SK-N-MC (cell line): ENCODE data around the gene ARID5B.

Experiments used
- DNase-seq: peaks from one replicate; pipeline ENCODE4 v3.0.0-alpha.2; 2011; ENCODE audit warnings: low read depth, low spot score
- H3K27ac ChIP-seq: fragments of 200-600 bp; sonication (generic); 2 replicates; pipeline ENCODE4 v1.5.1; 2016; ENCODE audit warnings: mixed run types
- H3K36me3 ChIP-seq: fragments of 200-600 bp; sonication (generic); 2 replicates; pipeline ENCODE4 v1.6.1; 2017; ENCODE audit warnings: antibody characterized with exemption, low read length, mixed read lengths; ENCODE audit not compliant: insufficient read depth
- H3K4me3 ChIP-seq: fragments of 200-600 bp; sonication (generic); 2 replicates; pipeline ENCODE4 v1.5.1; 2016
- H3K9ac ChIP-seq: fragments of 200-600 bp; sonication (generic); 2 replicates; pipeline ENCODE4 v1.8.0; 2017; ENCODE audit warnings: mixed run types, mixed read lengths; ENCODE audit not compliant: insufficient read length
- H3K9me3 ChIP-seq: fragments of 200-600 bp; sonication (generic); 2 replicates; pipeline ENCODE4 v1.6.1; 2017; ENCODE audit warnings: low read depth, mild to moderate bottlenecking, antibody characterized with exemption, low read length, moderate library complexity, mixed read lengths
- EZH2 ChIP-seq: fragments of 200-600 bp; sonication (generic); IDR thresholded peaks from one replicate; pipeline ENCODE4 v1.6.1; 2017; ENCODE audit warnings: antibody characterized with exemption
- FOXP2 ChIP-seq: optimal IDR thresholded peaks from 2 replicates; pipeline ENCODE3; 2011; ENCODE audit warnings: mild to moderate bottlenecking, moderate library complexity; ENCODE audit not compliant: insufficient read depth; ENCODE audit errors: extremely low read length, control extremely low read depth
- POLR2AphosphoS5 ChIP-seq: IDR thresholded peaks from 2 replicates; pipeline ENCODE4 v1.6.1; 2012; ENCODE audit warnings: mild to moderate bottlenecking, low read depth, low read length, borderline replicate concordance

The ARID5B gene

GRCh38 chr10:61877887-61878739 is 23.4 kb upstream of the ARID5B start:
- H3K36me3 ChIP-seq: no peaks in the 10 kb centered on the region
- no peak for DNase-seq
- no peak overlapping the region for H3K9ac ChIP-seq
- TF ChIP-seq POLR2AphosphoS5 (no peak), FOXP2 (no peak), EZH2 (no peak)
- no peak overlapping the region for H3K27ac ChIP-seq
- H3K9me3 ChIP-seq: no peaks in the 10 kb centered on the region
- no peak overlapping the region for H3K4me3 ChIP-seq

- no peak for TF ChIP-seq POLR2AphosphoS5
- TF ChIP-seq EZH2: no peak
- TF ChIP-seq FOXP2: no peak
- Histone ChIP-seq H3K27ac (no peak overlapping the region), H3K9ac (no peak overlapping the region), H3K36me3 (no peaks in the 10 kb centered on the region), H3K4me3 (no peak overlapping the region), H3K9me3 (no peaks in the 10 kb centered on the region)
- no peak for DNase-seq
These were observed 22.8 kb upstream of the ARID5B start for GRCh38 chr10:61878740-61879068.

GRCh38 chr10:61882621-61883370 is 18.7 kb upstream of the ARID5B start:
- TF ChIP-seq FOXP2 (no peak), POLR2AphosphoS5 (no peak), EZH2 (no peak)
- Histone ChIP-seq H3K4me3 (no peak overlapping the region), H3K9ac (no peak overlapping the region), H3K36me3 (no peaks in the 10 kb centered on the region), H3K27ac (no peak overlapping the region), H3K9me3 (no peaks in the 10 kb centered on the region)
- DNase-seq: no peak

GRCh38 chr10:61883371-61884025 is 18.0 kb upstream of the ARID5B start:
- TF ChIP-seq POLR2AphosphoS5 (no peak), EZH2 (no peak), FOXP2 (no peak)
- H3K9ac ChIP-seq: no peak overlapping the region
- no peaks in the 10 kb centered on the region for H3K9me3 ChIP-seq
- no peak overlapping the region for H3K27ac ChIP-seq
- no peak for DNase-seq
- no peaks in the 10 kb centered on the region for H3K36me3 ChIP-seq
- H3K4me3 ChIP-seq: no peak overlapping the region

- TF ChIP-seq POLR2AphosphoS5: no peak
- Histone ChIP-seq H3K27ac (no peak overlapping the region), H3K9ac (no peak overlapping the region), H3K36me3 (no peaks in the 10 kb centered on the region), H3K9me3 (no peaks in the 10 kb centered on the region), H3K4me3 (no peak overlapping the region)
- DNase-seq: no peak
These were observed 13.7 kb upstream of the ARID5B start for GRCh38 chr10:61887772-61888171.

- Histone ChIP-seq H3K4me3 (no peak overlapping the region), H3K9ac (no peak overlapping the region), H3K9me3 (no peaks in the 10 kb centered on the region), H3K36me3 (no peaks in the 10 kb centered on the region), H3K27ac (no peak overlapping the region)
- no peak for TF ChIP-seq FOXP2
- no peak for TF ChIP-seq EZH2
- TF ChIP-seq POLR2AphosphoS5: no peak
- no peak for DNase-seq
These were observed 12.8 kb upstream of the ARID5B start for GRCh38 chr10:61888744-61889143.

- no peak for TF ChIP-seq FOXP2
- H3K9ac ChIP-seq: no peak overlapping the region
- no peak for DNase-seq
- H3K4me3 ChIP-seq: no peak overlapping the region
- no peaks in the 10 kb centered on the region for H3K9me3 ChIP-seq
- no peaks in the 10 kb centered on the region for H3K36me3 ChIP-seq
- H3K27ac ChIP-seq: no peak overlapping the region
These were observed 11.1 kb upstream of the ARID5B start for GRCh38 chr10:61890430-61890829.

- H3K9me3 ChIP-seq: no peaks in the 10 kb centered on the region
- no peak overlapping the region for H3K4me3 ChIP-seq
- H3K27ac ChIP-seq: no peak overlapping the region
- no peak for TF ChIP-seq EZH2
- no peak for TF ChIP-seq POLR2AphosphoS5
- no peak for TF ChIP-seq FOXP2
- H3K9ac ChIP-seq: no peak overlapping the region
- no peak for DNase-seq
- no peaks in the 10 kb centered on the region for H3K36me3 ChIP-seq
These were observed 10.6 kb upstream of the ARID5B start for GRCh38 chr10:61890881-61891409.
